Aortic smooth muscle cell (primary cell): ENCODE measurements around the gene C2CD4D. TPM values are rescaled to one million over a fixed set of nuclear protein-coding genes. Genes with fewer than 3 reads are reported as not detected.

Experiments used
- total RNA-seq: library from RNA; depleted of rRNA; stranded (reverse); fragments of >200 nt; gene quantifications from 2 replicates; pipeline ENCODE4 v1.2.3, GENCODE V29; 2014

C2CD4D gene
- total RNA-seq = not detected in 2 replicates

GRCh38 chr1:151839457-151840403 is at the start of gene C2CD4D:
Gene C2CD4D (minus strand): TSS chr1:151839820. CDS start chr1:151838989, 831 bp downstream.

GRCh38 chr1:151853411-151853943 is 13.9 kb upstream of the C2CD4D start, which contains the start of gene THEM5:
Gene THEM5 (minus strand): TSS chr1:151853712. CDS start chr1:151853565, 147 bp downstream.

DNA sequence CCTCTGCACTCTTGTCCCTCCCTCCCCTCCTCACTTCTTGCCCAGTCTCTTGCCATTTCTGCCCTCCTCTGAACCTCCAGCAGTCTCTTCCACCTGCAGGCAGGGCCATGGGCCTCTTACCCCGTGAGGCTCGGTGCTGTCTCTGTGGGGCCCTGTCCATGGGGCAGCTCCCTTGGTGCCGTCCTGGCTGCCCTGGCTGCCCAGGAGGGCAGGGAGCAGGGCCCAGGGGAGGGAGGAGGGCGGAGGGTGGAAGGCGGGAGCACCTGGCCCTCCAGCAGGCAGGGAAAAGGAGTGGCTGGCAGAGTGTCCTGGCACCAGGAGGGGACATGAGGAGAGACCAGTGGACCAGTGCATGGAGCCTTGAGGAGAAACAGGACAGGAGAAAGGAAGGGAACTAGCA is 8.0 kb downstream of the C2CD4D start, which contains the start of gene RORC:
RORC (minus strand) TSS at position 198 of the 400 bp plus-strand sequence; CDS start at position 160, 38 bp downstream.

GRCh38 chr1:151805066-151805820 is 34.4 kb downstream of the C2CD4D start, which contains the start of gene LINGO4:
Gene LINGO4 (minus strand): TSS chr1:151805419. CDS start chr1:151802704, 2,715 bp downstream.

DNA sequence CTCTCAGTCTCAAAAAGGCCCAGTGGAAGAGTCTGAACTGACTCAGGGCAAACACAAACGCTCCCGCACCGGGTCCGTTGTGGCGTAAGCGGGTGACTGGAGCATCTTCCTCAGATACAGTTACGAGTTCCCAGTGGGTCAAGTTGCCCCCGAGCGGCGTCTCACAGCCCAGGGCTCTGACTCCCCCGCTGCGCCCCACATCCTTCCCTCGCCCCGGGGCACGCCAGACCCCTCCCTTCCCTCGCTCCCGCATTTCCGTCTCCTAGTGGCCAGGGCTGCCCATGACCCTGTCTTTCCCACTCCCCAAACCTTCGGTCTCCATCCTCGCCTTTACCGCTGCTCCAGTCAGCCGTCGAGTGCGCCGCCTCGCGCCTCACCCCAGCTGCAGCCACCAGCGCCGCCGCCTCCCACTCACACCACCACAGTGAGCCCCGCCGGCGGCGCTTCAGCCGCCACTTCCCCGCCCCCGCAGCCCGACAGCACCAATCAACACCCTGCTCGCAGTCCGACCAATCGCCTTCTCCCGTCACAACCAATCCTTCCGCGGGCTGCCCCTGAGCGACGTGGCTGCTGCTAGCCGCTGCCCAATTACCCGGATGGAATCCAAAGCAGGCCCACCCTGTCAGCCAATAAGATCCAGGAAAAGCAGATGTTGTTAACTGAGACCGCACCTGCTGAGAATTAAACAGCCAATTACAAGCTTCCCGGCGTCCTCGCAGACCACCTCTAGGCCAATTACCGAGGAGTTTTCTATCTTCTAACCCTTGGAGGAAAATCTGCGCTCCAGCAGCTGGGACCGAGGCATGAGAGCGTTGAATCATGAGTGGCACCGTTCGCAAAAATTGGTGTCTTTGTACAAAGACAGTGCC is 49.3 kb downstream of the C2CD4D start, which contains the start of gene TDRKH:
TDRKH (minus strand) TSS at position 430 of the 869 bp plus-strand sequence. CDS start 7,478 bp downstream, outside the sequence.

Other genes with a start within 250 kb of the C2CD4D start
- gene SNX27, start 227.8 kb downstream of the C2CD4D start, total RNA-seq = 22.5 and 23.3 TPM in 2 replicates
- gene CELF3, start 123.0 kb downstream of the C2CD4D start, total RNA-seq = not detected in 2 replicates
- gene RIIAD1, start 118.3 kb downstream of the C2CD4D start, total RNA-seq = 1.1 TPM in 1 of 2 replicates, not detected in the other
- 66.6 and 73.0 TPM in 2 replicates for gene MRPL9, start 76.3 kb downstream of the C2CD4D start, total RNA-seq
- gene TDRKH, start 49.3 kb downstream of the C2CD4D start, total RNA-seq = 2.3 and 2.4 TPM in 2 replicates
- not detected in 2 replicates for gene LINGO4, start 34.4 kb downstream of the C2CD4D start, total RNA-seq
- not detected in 2 replicates for gene RORC, start 8.0 kb downstream of the C2CD4D start, total RNA-seq
- gene THEM5, start 13.9 kb upstream of the C2CD4D start, total RNA-seq = not detected in 2 replicates
- 8.5 and 10.7 TPM in 2 replicates for gene THEM4, start 69.7 kb upstream of the C2CD4D start, total RNA-seq
- 117 and 153 TPM in 2 replicates for gene S100A10, start 154.0 kb upstream of the C2CD4D start, total RNA-seq
- 75.0 and 86.0 TPM in 2 replicates for gene S100A11, start 197.2 kb upstream of the C2CD4D start, total RNA-seq
- not detected in 2 replicates for gene TCHHL1, start 249.2 kb upstream of the C2CD4D start, total RNA-seq